Activated CD8-positive, alpha-beta memory T cell treated with anti-CD3 and anti-CD28 coated beads, Interleukin-2, amount 10 ng/mL, durations not matched to agents 7 days and 5 days (primary cell): Measurements from ENCODE around the gene CTPS2. TPM values are rescaled to one million over a fixed set of nuclear protein-coding genes. Genes with fewer than 3 reads are reported as not detected.
"Not testable (repeated sequence)": the region's sequence is repeated elsewhere in the genome, so short reads cannot be mapped to it uniquely, and the experiment has no call there.

Source experiments
- ATAC-seq: fragments of 150-1000 bp; cut with Tn5 transposase; one replicate; pipeline ENCODE4 v1.10.0; 2021; ENCODE audit warnings: moderate library complexity
- CTCF ChIA-PET: fragments of 350-600 bp; sonication (Branson Sonifier 250); formaldehyde crosslinking; loops from one replicate; lab custom pipeline; 2021; ENCODE audit warnings: antibody characterized with exemption; lab: Charles Lee
- DNase-seq: peaks from one replicate; pipeline ENCODE4 v3.0.0-alpha.2; 2020
- H3K27ac Mint-ChIP-seq: one replicate; pipeline ENCODE4 v1.8.0; 2021; ENCODE audit warnings: mild to moderate bottlenecking, mixed read lengths
- H3K27me3 Mint-ChIP-seq: one replicate; pipeline ENCODE4 v1.8.0; 2021; ENCODE audit warnings: mixed read lengths
- H3K36me3 Mint-ChIP-seq: one replicate; pipeline ENCODE4 v1.8.0; 2021; ENCODE audit warnings: mild to moderate bottlenecking, mixed read lengths
- H3K4me1 Mint-ChIP-seq: one replicate; pipeline ENCODE4 v1.8.0; 2021; ENCODE audit warnings: mixed read lengths
- H3K4me3 Mint-ChIP-seq: one replicate; pipeline ENCODE4 v1.8.0; 2021; ENCODE audit warnings: mild to moderate bottlenecking, moderate library complexity, mixed read lengths
- H3K9me3 Mint-ChIP-seq: one replicate; pipeline ENCODE4 v1.8.0; 2022; ENCODE audit warnings: low read depth, mixed read lengths
- total RNA-seq, 2 experiments: library from RNA; stranded (reverse); gene quantifications; one replicate each; pipeline ENCODE4 v1.2.3, GENCODE V29; 2021

Gene CTPS2
- total RNA-seq, 2 experiments from 2014 or later: 5.6 to 6.6 TPM

GRCh38 chrX:16578218-16578617 is 134.3 kb downstream of the CTPS2 start:
- Mint-ChIP-seq H3K4me3 (no peak overlapping the region), H3K27me3 (no peaks in the 10 kb centered on the region), H3K27ac (no peak overlapping the region), H3K4me1 (no peaks in the 10 kb centered on the region), H3K36me3 (no peaks in the 10 kb centered on the region), H3K9me3 (no peaks in the 10 kb centered on the region)
- DNase-seq: no peak
- ATAC-seq: no peak
- CTCF ChIA-PET: no interaction called here

GRCh38 chrX:16577483-16578029 is 134.9 kb downstream of the CTPS2 start:
- H3K27ac Mint-ChIP-seq: no peak overlapping the region
- H3K27me3 Mint-ChIP-seq: no peaks in the 10 kb centered on the region
- no peak overlapping the region for H3K4me3 Mint-ChIP-seq
- ATAC-seq (no peak), DNase-seq (no peak)
- H3K9me3 Mint-ChIP-seq: no peaks in the 10 kb centered on the region
- CTCF ChIA-PET: no interaction called here
- no peaks in the 10 kb centered on the region for H3K4me1 Mint-ChIP-seq
- H3K36me3 Mint-ChIP-seq: no peaks in the 10 kb centered on the region

- H3K27me3 Mint-ChIP-seq, H3K36me3 Mint-ChIP-seq, H3K27ac Mint-ChIP-seq, H3K9me3 Mint-ChIP-seq, ATAC-seq, DNase-seq, H3K4me1 Mint-ChIP-seq, CTCF ChIA-PET, H3K4me3 Mint-ChIP-seq: not testable (repeated sequence)
Observed at GRCh38 chrX:16575388-16575787, 137.1 kb downstream of the CTPS2 start.

GRCh38 chrX:16573781-16574180 is 138.7 kb downstream of the CTPS2 start:
- Mint-ChIP-seq H3K4me1 (no peaks in the 10 kb centered on the region), H3K4me3 (no peak overlapping the region), H3K36me3 (no peaks in the 10 kb centered on the region), H3K9me3 (no peaks in the 10 kb centered on the region), H3K27me3 (no peaks in the 10 kb centered on the region), H3K27ac (no peak overlapping the region)
- CTCF ChIA-PET: no interaction called here
- DNase-seq: no peak
- no peak for ATAC-seq

GRCh38 chrX:16567681-16568080 is 144.8 kb downstream of the CTPS2 start:
- no peaks in the 10 kb centered on the region for H3K9me3 Mint-ChIP-seq
- H3K27ac Mint-ChIP-seq: no peak overlapping the region
- DNase-seq (no peak), ATAC-seq (no peak)
- H3K4me1 Mint-ChIP-seq: no peaks in the 10 kb centered on the region
- CTCF ChIA-PET: no interaction called here
- H3K4me3 Mint-ChIP-seq: no peak overlapping the region
- no peaks in the 10 kb centered on the region for H3K27me3 Mint-ChIP-seq
- H3K36me3 Mint-ChIP-seq: no peaks in the 10 kb centered on the region

- Mint-ChIP-seq H3K9me3 (no peaks in the 10 kb centered on the region), H3K4me1 (no peaks in the 10 kb centered on the region), H3K36me3 (no peaks in the 10 kb centered on the region), H3K4me3 (no peak overlapping the region), H3K27ac (no peak overlapping the region), H3K27me3 (no peaks in the 10 kb centered on the region)
- DNase-seq (no peak), ATAC-seq (no peak)
- CTCF ChIA-PET: no interaction called here
Observed at GRCh38 chrX:16566571-16566970, 145.9 kb downstream of the CTPS2 start.

- no peak overlapping the region for H3K27ac Mint-ChIP-seq
- peaks cover 6% of the 10 kb centered on the region for H3K4me1 Mint-ChIP-seq
- CTCF ChIA-PET: no interaction called here
- no peak for ATAC-seq
- no peak for DNase-seq
- H3K36me3 Mint-ChIP-seq: no peaks in the 10 kb centered on the region
- H3K27me3 Mint-ChIP-seq: no peaks in the 10 kb centered on the region
- no peaks in the 10 kb centered on the region for H3K9me3 Mint-ChIP-seq
- H3K4me3 Mint-ChIP-seq: no peak overlapping the region
Observed at GRCh38 chrX:16560173-16560572, 152.3 kb downstream of the CTPS2 start.

- Mint-ChIP-seq H3K27ac (no peak overlapping the region), H3K9me3 (no peaks in the 10 kb centered on the region), H3K27me3 (no peaks in the 10 kb centered on the region), H3K36me3 (no peaks in the 10 kb centered on the region), H3K4me3 (no peak overlapping the region), H3K4me1 (peaks cover 6% of the 10 kb centered on the region)
- ATAC-seq: no peak
- no peak for DNase-seq
- CTCF ChIA-PET: no interaction called here
Observed at GRCh38 chrX:16559206-16559619, 153.3 kb downstream of the CTPS2 start.

GRCh38 chrX:16558489-16558888 is 154.0 kb downstream of the CTPS2 start:
- no peak for ATAC-seq
- H3K4me3 Mint-ChIP-seq: no peak overlapping the region
- no peak overlapping the region for H3K27ac Mint-ChIP-seq
- no peaks in the 10 kb centered on the region for H3K9me3 Mint-ChIP-seq
- H3K36me3 Mint-ChIP-seq: no peaks in the 10 kb centered on the region
- H3K4me1 Mint-ChIP-seq: peaks cover 6% of the 10 kb centered on the region
- CTCF ChIA-PET: no interaction called here
- no peaks in the 10 kb centered on the region for H3K27me3 Mint-ChIP-seq
- no peak for DNase-seq

- Mint-ChIP-seq H3K4me1 (no peaks in the 10 kb centered on the region), H3K27ac (no peak overlapping the region), H3K9me3 (no peaks in the 10 kb centered on the region), H3K36me3 (no peaks in the 10 kb centered on the region), H3K27me3 (no peaks in the 10 kb centered on the region), H3K4me3 (no peak overlapping the region)
- DNase-seq (no peak), ATAC-seq (no peak)
- CTCF ChIA-PET: no interaction called here
Observed at GRCh38 chrX:16552546-16552945, 159.9 kb downstream of the CTPS2 start.

- no peak for ATAC-seq
- CTCF ChIA-PET: no interaction called here
- Mint-ChIP-seq H3K4me1 (no peaks in the 10 kb centered on the region), H3K36me3 (no peaks in the 10 kb centered on the region), H3K9me3 (no peaks in the 10 kb centered on the region), H3K27me3 (no peaks in the 10 kb centered on the region), H3K27ac (no peak overlapping the region), H3K4me3 (no peak overlapping the region)
- DNase-seq: no peak
Observed at GRCh38 chrX:16547644-16548043, 164.8 kb downstream of the CTPS2 start.

- ATAC-seq (no peak), DNase-seq (no peak)
- Mint-ChIP-seq H3K4me3 (no peak overlapping the region), H3K36me3 (no peaks in the 10 kb centered on the region), H3K9me3 (no peaks in the 10 kb centered on the region), H3K4me1 (no peaks in the 10 kb centered on the region), H3K27ac (no peak overlapping the region), H3K27me3 (no peaks in the 10 kb centered on the region)
- CTCF ChIA-PET: no interaction called here
Observed at GRCh38 chrX:16544969-16545368, 167.5 kb downstream of the CTPS2 start.
